Left renal cortex interstitium (tissue), 4 donors: ENCODE measurements around the gene HNF1A. TPM values are rescaled to one million over a fixed set of nuclear protein-coding genes. Genes with fewer than 3 reads are reported as not detected.
A peak's percentile ranks its signal among the peaks of the same experiment; 100 is the strongest.
"Not testable (repeated sequence)": the region's sequence is repeated elsewhere in the genome, so short reads cannot be mapped to it uniquely, and the experiment has no call there.

Experiments used
- DNase-seq, 4 donors: peaks; one replicate each; pipeline ENCODE4 v3.0.0-alpha.2; 2013; ENCODE audit warnings: low read depth in 4 of 4, low spot score in 2 of 4, missing footprints in 1 of 4
- polyA plus RNA-seq, 4 donors: library from polyadenylated mRNA; unstranded; fragments of 120-200 nt; gene quantifications; one replicate each; pipeline ENCODE4 v1.2.1, GENCODE V29; 2013; ENCODE audit not compliant: insufficient read length in 4 of 4

HNF1A gene, protein sequence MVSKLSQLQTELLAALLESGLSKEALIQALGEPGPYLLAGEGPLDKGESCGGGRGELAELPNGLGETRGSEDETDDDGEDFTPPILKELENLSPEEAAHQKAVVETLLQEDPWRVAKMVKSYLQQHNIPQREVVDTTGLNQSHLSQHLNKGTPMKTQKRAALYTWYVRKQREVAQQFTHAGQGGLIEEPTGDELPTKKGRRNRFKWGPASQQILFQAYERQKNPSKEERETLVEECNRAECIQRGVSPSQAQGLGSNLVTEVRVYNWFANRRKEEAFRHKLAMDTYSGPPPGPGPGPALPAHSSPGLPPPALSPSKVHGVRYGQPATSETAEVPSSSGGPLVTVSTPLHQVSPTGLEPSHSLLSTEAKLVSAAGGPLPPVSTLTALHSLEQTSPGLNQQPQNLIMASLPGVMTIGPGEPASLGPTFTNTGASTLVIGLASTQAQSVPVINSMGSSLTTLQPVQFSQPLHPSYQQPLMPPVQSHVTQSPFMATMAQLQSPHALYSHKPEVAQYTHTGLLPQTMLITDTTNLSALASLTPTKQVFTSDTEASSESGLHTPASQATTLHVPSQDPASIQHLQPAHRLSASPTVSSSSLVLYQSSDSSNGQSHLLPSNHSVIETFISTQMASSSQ
- polyA plus RNA-seq = 10 to 100 TPM; 12.2 to 24.9 (median 17.2) TPM

- DNase-seq = no peak
Observed at GRCh38 chr12:120978296-120979219, at the start of gene HNF1A. TSS of gene HNF1A (plus strand) at chr12:120978543. CDS start at chr12:120978769, 226 bp downstream.

GRCh38 chr12:120928864-120929652, 49.3 kb upstream of the HNF1A start:
- peak in 1 of 4 donors; percentile 53 for DNase-seq

- no peak for DNase-seq
Observed at GRCh38 chr12:120930032-120930431, 48.3 kb upstream of the HNF1A start.

GRCh38 chr12:120932058-120932457, 46.3 kb upstream of the HNF1A start:
- no peak for DNase-seq

GRCh38 chr12:120932956-120933526, 45.3 kb upstream of the HNF1A start:
- DNase-seq = no peak

DNA sequence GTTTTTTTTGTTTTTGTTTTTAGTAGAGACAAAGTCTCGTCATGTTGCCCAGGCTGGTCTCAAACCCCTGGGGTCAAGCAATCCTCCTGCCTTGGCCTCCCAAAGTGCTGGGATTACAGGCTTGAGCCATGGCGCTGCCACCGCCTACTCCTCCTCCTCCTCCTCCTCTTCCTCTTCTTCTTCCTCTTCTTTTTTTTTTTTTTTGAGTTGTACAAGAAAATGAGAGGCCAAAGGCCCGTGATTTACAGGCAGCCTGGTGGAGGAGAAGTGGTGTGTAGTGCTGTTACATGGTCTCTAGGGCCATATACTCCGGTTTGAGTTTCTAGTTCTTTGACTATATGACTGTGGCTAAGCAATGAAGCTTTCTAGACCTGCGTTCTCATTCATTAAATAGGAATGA, 44.6 kb upstream of the HNF1A start:
- no peak for DNase-seq

DNA sequence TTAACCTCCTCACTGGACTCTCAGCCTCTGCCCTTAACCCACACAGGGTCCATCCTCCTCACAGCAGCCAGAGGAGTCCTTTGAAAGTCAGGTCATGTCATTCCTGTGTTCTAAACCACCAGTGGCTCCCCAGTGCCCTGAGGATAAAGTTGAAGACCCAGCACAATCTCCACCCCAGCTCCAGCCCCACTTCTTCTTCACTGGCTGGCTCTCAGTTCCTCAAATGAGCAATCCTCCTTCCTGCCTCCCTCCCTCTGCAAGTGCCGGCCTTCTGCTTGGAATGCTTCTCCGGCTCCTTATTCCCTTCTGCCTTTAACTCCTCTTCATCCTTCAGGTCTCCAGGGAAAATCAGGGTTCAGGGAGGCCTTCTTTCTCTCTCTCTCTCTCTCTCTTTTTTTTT, 42.1 kb upstream of the HNF1A start:
- DNase-seq = no peak

- DNase-seq = no peak
Observed at GRCh38 chr12:120938496-120938895, 39.8 kb upstream of the HNF1A start.

DNA sequence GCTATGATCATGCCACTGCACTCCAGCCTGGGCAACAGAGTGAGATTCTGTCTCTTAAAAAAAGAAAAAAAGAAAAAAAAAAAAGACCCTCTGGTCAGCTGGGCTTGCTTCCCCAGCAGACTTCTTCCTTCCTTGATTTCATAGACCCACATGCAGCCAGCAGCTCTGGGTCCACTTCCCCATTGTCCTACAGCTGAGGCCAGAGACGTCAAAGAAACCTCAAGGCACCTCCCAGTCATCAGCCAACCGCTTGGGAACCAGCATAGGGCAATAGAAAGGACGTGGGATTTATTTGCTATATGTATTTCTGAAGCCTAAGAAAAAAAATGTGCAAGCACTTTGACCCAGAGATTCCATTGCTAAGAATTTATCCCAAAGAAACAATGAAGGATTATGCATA, 38.8 kb upstream of the HNF1A start:
- DNase-seq = no peak

DNA sequence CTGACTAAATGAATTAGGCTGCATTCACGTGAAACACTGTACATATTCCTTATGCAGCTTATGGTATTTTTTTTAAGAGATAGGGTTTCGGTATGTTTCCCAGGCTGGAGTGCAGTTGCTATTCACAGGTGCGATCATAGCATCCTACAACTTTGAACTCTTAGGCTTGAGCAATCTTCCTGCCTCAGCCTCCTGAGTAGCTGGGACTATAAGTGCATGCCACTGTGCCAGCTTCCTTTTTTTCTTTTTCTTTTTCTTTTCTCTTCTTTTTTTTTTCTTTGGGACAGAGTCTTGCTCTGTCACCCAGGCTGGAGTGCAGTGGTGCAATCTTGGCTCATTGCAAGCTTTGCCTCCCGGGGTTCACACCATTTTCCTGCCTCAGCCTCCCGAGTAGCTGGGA, 38.3 kb upstream of the HNF1A start:
- no peak for DNase-seq

GRCh38 chr12:120940799-120941198, 37.5 kb upstream of the HNF1A start:
- DNase-seq = no peak

DNA sequence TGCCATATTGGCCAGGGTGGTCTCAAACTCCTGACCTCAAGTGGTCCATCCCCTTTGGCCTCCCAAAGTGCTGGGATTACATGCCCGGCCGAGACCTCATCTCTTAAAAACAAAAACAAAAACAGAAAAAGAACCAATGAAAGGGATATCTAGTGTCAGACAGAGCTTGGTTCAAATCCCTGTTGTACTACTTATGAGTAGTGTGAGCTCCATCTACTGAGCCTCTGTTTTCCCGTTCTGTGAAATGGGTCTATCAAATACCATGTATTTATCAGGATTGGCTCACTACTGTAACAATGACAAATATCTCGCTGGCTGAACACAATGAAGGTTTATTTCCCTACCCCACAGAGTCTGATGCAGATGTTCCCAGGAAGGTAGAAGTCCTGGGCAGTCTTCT, 36.9 kb upstream of the HNF1A start:
- DNase-seq = no peak

DNA sequence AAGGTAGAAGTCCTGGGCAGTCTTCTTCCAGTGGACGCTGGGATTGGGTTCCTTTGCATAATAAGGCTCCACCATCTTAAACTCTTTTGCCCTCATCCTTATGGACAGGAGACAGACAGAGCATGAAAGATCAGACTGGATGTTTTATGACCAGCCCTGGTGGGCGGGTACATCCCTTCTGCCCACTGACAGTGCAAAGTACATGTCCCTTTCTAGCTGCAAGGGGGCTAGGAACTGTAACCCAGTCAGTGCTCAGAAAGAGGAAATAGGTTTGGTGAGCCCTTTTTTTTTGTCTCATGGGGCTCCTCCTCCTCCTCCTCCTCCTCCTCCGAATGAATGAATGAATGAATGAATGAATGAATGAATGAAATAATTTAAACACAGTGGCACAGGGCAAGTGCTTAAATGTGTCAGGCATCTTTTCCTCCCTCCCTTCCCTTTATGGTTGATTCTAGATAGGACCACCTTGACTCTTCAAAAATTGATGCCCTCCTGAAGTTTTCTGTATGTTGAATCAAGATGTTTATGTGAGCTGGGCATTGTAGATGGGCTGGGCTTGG, 36.4 kb upstream of the HNF1A start:
- no peak for DNase-seq

GRCh38 chr12:120943482-120943881, 34.9 kb upstream of the HNF1A start:
- no peak for DNase-seq

DNA sequence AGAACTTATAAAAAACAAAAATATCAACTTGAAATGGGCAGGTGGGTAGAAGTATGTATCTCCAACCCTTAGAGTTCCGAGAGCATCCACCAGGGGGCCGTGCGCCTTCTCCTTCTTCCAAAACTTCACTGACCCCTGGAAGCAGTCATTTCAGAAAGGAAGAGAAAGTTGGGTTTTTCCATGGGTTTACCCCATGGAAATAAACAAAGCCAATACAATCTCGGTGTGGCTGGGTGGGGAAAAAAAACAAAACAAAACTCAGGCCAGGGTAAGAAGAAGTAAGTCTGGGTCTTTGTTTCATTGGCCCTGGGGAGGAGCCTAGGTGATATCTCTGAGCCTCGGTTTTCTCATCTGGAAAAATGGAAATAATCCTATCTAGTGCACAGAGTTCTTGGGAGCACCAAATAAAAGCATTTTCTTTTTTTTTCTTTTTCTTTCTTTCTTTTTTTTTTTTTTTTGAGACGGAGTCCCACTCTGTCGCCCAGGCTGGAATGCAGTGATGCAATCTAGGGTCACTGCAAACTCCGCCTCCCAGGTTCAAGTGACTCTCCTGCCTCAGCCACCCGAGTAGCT, 33.6 kb upstream of the HNF1A start:
- peak in 1 of 4 donors; percentile 25 for DNase-seq

DNA sequence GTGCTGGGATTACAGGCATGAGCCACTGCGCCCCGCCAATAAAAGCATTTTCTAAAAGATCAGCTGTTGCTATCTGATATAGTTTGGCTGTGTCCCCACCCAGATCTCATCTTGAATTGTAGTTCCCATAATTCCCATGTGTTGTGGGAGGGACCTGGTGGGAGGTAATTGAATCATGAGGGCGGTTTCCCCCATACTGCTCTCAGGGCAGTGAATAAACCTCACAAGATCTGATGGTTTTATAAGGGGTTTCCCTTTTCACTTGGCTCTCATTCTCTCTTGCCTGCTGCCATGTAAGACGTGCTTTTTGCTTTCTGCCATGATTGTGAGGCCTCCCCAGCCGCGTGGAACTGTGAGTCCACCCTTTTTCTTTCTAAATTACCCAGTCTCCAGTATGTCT, 32.8 kb upstream of the HNF1A start:
- DNase-seq = not testable (repeated sequence)

GRCh38 chr12:120950260-120950799, 28.0 kb upstream of the HNF1A start:
- DNase-seq = not testable (repeated sequence)

GRCh38 chr12:120950807-120951206, 27.5 kb upstream of the HNF1A start:
- DNase-seq = no peak

GRCh38 chr12:120955232-120955631, 23.1 kb upstream of the HNF1A start:
- DNase-seq = no peak
